Stomach smooth muscle (tissue), 2 donors: ENCODE results near the gene POU2AF1.

ENCODE experiments used
- H3K27ac ChIP-seq: one replicate; pipeline ENCODE4 v1.7.0; 2013; ENCODE audit warnings: mild to moderate bottlenecking, low read length, inconsistent platforms
- H3K27me3 ChIP-seq, 2 donors: one replicate each; pipeline ENCODE4 v1.7.0; 2013; ENCODE audit warnings: low read length in 2 of 2; ENCODE audit not compliant: insufficient read depth in 2 of 2, control insufficient read depth in 1 of 2
- H3K36me3 ChIP-seq, 2 donors: one replicate each; pipeline ENCODE4 v1.7.0; 2013; ENCODE audit warnings: low read length in 2 of 2; ENCODE audit not compliant: control insufficient read depth in 2 of 2, insufficient read depth in 2 of 2
- H3K4me1 ChIP-seq: one replicate; pipeline ENCODE4 v1.7.0; 2013; ENCODE audit warnings: low read length; ENCODE audit not compliant: control insufficient read depth, insufficient read depth
- H3K4me3 ChIP-seq, 2 donors: one replicate each; pipeline ENCODE4 v1.7.0; 2013; ENCODE audit warnings: low read length in 2 of 2
- H3K9ac ChIP-seq, 2 donors: one replicate each; pipeline ENCODE4 v1.7.0; 2013; ENCODE audit warnings: low read length in 2 of 2, mild to moderate bottlenecking in 1 of 2
- H3K9me3 ChIP-seq, 2 donors: one replicate each; pipeline ENCODE4 v1.7.0; 2013; ENCODE audit warnings: low read length in 2 of 2; ENCODE audit not compliant: control insufficient read depth in 2 of 2
- donor health status: healthy.
- donor health status: Pancreatic carcinoma.

POU2AF1 gene

DNA sequence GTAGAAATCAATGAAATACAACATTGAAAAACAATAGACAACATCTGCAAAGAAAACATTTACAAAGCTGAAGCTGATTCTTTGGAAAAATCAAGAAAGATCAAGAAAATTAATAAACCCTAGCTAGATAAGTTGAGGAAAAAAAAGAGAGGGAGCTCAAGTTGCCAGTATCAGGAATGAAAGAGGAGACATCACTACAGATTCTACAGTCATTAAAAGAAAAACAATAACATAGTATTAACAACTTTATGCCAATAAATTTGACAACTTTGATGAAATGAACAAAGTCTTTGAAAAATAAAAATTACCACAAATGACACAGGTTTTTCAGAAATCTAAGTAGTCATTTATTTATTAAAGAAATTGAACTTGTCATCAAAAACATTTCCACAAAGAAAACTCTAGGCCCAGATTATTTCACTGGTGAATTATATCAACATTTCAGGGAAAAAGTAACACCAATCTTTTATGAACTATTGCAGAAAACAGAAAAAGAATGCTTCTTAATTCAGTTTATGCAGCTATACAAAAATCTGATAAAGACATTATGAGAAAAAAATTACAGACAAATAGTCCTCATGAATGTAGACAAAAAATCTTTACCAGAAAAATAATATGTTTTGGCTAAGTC is 39.2 kb downstream of the POU2AF1 start:
- Histone ChIP-seq H3K36me3 (no peaks in the 10 kb centered on the region), H3K27ac (no peak overlapping the region), H3K9ac (no peak overlapping the region), H3K27me3 (no peaks in the 10 kb centered on the region), H3K4me3 (no peak overlapping the region), H3K9me3 (no peaks in the 10 kb centered on the region), H3K4me1 (peaks cover under 1% of the 10 kb centered on the region)

DNA sequence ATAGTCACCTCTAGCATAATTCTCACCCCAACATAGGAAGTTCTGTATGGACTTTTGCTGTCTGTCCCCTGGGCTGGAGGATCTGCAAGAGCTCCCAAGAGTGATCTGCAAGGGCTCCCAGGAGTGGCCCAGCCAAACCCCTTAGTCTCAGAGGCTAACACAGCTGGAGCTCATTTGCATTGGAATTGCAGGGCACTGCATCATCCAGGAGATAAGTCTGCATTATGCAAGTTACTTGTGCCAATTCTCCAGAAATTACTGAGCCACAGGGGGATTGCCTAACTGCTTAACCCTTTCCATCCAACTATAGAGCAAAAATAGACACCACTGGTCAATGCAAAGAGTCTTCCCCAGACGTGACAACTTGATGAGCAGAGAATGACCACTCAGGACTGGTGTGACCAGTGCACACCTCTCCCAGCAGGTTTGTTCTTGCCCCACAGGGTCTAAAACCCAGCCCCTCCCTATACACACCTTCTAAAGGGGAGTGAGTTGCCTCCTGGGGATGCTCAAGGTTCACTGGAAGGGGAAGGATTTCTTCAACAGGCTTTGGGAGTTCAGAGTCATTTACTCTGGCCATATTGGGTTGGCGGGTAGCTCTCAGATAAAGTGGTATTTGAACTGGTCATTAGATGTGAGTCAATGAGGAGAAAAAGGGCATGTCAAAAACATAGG is 42.4 kb downstream of the POU2AF1 start:
- no peak overlapping the region for H3K4me3 ChIP-seq
- H3K4me1 ChIP-seq = peaks cover 11% of the 10 kb centered on the region
- H3K36me3 ChIP-seq = no peaks in the 10 kb centered on the region
- H3K27me3 ChIP-seq = no peaks in the 10 kb centered on the region
- H3K27ac ChIP-seq = no peak overlapping the region
- no peaks in the 10 kb centered on the region for H3K9me3 ChIP-seq
- no peak overlapping the region for H3K9ac ChIP-seq

DNA sequence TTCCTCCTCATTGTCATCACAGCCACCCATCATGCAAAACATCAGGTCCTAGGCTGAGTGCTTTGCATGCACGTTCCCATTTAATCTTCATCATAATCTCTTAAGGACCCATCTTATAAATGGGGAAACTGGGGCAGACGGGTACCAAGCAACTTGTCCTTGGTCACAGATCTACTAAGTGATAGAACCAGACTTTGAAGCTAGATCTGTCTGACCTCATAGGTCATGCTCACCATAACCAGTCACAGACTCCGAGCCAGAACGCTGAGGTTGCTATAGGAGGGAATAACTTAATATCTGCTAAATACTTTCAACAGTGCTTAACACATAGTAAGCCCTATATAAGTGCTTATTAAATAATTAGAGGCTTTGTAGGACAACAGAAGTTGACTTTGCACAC is 43.0 kb downstream of the POU2AF1 start:
- no peak overlapping the region for H3K4me3 ChIP-seq
- H3K9ac ChIP-seq = no peak overlapping the region
- peaks cover 16% of the 10 kb centered on the region for H3K4me1 ChIP-seq
- no peaks in the 10 kb centered on the region for H3K36me3 ChIP-seq
- no peak overlapping the region for H3K27ac ChIP-seq
- H3K9me3 ChIP-seq = no peaks in the 10 kb centered on the region
- no peaks in the 10 kb centered on the region for H3K27me3 ChIP-seq

DNA sequence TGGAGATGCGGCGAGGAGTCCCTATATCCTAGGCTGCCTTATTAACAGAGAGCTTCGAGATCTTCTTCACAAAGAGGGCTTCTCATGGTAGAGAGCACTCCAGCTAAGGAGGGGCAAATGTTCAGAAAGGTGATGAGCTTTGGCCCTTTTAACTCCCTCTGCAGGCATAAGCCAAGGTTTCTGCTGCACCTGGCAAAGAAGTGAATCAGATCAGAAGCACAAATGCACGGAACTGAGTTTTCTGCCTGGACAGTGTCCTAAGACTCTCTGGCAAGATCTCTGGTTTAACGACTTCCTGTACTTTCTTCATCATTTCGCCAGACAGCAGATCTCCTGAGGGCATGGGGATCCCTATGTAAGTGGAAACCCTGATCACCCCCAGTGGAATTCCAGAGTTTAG is 43.5 kb downstream of the POU2AF1 start:
- no peaks in the 10 kb centered on the region for H3K9me3 ChIP-seq
- no peak overlapping the region for H3K27ac ChIP-seq
- H3K9ac ChIP-seq = no peak overlapping the region
- H3K4me1 ChIP-seq = peaks cover 20% of the 10 kb centered on the region
- H3K36me3 ChIP-seq = no peaks in the 10 kb centered on the region
- H3K27me3 ChIP-seq = no peaks in the 10 kb centered on the region
- H3K4me3 ChIP-seq = no peak overlapping the region

DNA sequence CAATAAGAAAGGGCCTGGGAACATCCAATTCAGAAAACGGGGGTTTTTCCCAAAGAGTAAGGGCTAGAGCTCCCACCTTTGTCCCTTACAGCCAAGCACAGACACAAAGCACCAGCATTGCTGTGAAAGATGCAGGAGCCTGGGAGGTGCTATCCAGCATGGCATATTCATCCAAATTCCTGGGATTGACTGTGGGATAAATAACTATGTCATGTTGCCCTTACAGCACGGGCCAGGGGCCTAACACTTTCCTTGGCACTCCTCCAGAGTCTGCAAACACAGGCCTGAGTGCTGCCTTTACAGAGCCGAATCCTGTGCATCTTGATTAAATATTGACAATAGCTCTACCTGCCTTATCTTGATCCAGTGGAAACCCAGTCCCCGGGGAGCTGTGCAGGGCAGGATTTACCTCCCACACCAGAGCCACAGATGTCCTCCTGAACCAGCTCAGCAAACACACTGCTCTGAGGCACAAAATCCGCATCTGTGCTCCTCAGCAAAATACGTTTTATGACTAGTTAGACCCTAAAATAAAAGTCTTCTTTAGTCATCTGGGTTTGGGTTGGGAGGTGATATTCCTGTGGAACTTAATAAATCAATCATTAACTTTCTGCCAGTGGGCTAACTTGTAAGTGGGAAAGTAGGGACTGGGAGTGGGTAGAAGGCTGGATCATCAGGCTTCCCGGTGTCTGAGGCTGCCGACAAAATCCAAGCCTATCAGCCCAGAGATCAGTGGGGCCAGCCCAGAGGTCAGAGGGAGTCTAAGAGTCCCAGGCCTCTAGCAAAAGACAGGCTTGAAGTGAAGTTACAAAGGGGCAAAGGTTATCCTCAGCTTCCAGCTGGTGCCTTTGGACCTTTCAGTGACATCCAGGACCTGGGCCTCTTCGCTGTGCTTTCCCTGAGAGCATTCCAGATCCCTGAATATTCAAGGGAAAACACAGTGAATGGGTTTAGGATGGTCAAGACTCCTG is 44.3 kb downstream of the POU2AF1 start:
- no peaks in the 10 kb centered on the region for H3K27me3 ChIP-seq
- no peaks in the 10 kb centered on the region for H3K36me3 ChIP-seq
- peaks cover 27% of the 10 kb centered on the region for H3K4me1 ChIP-seq
- H3K4me3 ChIP-seq = no peak overlapping the region
- H3K9me3 ChIP-seq = no peaks in the 10 kb centered on the region
- H3K27ac ChIP-seq = no peak overlapping the region
- no peak overlapping the region for H3K9ac ChIP-seq

DNA sequence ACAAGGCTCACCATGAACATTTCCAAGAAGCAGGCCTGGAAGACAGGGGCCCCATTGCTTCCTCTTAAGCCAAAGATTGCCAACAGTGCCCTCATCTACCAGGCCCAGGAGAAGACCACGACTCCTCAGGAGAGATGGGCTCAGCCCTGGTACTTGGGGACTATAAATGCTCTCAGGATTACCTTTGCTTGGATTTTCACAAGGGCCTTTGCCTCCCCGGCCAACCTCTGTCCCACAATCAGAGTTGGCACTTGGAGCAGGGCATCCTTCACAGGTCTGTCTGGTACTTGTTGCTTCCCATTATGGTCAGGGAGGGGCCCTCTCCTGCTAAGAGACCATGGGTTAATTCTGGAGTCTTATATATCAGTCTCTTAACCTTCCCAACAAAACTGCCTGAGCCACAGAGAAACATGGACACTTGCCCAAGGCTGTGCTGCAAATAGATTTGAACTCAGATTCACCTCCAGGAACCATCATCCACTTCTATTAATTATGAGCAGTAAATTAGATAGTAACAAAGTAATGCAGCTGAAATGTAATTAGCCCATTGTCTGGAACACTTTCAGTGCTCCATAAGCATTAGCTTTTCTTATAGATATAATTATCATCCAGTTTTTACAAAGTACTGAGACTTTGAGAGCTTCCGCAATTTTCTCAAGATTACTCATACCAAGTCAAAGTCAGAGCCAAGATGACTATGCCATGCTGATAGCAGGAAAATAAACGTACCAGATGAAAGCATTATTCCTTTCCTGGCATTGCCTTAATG is 47.2 kb downstream of the POU2AF1 start:
- Histone ChIP-seq H3K9ac (no peak overlapping the region), H3K4me1 (peaks cover 32% of the 10 kb centered on the region), H3K27ac (peak overlapping the region; percentile 31), H3K36me3 (no peaks in the 10 kb centered on the region), H3K4me3 (no peak overlapping the region), H3K9me3 (no peaks in the 10 kb centered on the region), H3K27me3 (no peaks in the 10 kb centered on the region)

DNA sequence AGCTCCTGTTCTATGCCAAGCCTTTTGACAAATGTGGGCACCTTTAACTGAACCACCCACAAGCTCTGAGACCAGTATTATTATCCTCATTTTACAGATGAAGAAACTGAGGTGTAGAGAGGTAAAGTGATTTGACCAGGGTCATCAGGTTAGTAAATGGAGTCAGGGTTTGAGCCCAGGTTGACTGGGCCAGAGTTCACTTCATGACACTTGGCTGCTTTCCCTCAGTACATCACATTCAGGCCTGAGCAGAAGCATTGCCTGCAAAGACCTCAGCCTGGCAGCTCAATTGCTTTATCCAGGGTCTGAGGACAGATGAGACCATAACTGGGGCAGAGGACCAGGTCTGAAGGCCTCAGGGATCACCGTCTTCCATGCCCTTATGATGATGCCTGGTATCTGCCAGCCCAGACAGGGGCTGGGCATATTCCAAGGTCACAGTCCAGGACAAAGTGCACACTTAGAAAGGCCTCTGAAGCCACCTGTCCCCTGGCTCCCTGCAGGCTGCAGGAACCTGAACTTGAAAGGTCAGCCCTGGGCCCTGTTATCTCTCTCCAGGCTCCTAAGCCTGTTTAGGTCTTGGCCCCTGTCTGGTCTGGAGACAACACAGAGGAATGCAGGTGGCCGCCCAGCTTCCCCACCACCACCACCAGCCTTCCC is 48.7 kb downstream of the POU2AF1 start:
- no peaks in the 10 kb centered on the region for H3K9me3 ChIP-seq
- peaks cover 32% of the 10 kb centered on the region for H3K4me1 ChIP-seq
- H3K27ac ChIP-seq = no peak overlapping the region
- no peaks in the 10 kb centered on the region for H3K36me3 ChIP-seq
- H3K27me3 ChIP-seq = no peaks in the 10 kb centered on the region
- no peak overlapping the region for H3K9ac ChIP-seq
- H3K4me3 ChIP-seq = no peak overlapping the region

DNA sequence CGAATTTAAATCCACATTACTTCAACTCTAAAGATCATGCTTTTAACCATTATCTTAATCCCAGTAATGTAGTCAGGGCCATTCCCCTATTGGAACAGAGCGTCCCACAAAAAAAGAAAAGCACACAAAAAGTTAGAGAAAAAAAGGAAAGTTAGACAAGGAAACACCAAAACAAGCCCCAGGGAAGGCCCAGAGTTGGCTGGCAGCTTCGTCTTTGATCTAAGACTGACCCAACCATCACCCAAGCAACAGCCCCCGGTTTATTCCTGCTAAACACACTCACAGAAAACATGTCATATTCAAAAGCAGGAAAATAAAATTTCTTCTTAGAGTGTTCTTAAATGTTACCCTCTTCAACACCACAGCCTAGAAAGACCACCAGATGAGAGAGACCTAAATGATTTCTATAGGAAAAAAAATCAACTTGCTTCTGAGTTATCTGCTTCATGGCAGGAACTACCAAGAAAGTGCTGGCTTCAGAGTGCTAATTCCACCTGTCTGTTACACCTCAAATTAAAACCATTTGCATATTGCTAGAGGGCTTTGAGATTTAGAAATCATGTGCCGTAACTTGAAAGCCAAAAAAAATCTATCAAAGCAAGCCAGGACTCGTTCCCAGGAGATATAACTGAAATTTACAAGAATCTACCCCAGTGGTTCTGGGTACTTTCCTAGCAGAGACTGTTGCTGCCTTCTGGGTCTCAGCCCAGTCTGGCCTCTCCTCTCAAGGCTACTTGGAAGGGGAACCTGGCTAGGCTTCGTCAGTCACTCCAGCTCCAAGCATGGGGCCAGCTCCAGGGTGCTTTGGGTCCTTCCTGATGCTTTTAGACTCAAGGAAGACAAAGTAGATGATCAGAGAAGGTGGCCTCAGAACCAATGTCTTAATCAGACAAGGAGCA is 49.5 kb downstream of the POU2AF1 start:
- Histone ChIP-seq H3K4me1 (peaks cover 30% of the 10 kb centered on the region), H3K9ac (no peak overlapping the region), H3K27me3 (no peaks in the 10 kb centered on the region), H3K4me3 (no peak overlapping the region), H3K9me3 (no peaks in the 10 kb centered on the region), H3K36me3 (no peaks in the 10 kb centered on the region), H3K27ac (no peak overlapping the region)

DNA sequence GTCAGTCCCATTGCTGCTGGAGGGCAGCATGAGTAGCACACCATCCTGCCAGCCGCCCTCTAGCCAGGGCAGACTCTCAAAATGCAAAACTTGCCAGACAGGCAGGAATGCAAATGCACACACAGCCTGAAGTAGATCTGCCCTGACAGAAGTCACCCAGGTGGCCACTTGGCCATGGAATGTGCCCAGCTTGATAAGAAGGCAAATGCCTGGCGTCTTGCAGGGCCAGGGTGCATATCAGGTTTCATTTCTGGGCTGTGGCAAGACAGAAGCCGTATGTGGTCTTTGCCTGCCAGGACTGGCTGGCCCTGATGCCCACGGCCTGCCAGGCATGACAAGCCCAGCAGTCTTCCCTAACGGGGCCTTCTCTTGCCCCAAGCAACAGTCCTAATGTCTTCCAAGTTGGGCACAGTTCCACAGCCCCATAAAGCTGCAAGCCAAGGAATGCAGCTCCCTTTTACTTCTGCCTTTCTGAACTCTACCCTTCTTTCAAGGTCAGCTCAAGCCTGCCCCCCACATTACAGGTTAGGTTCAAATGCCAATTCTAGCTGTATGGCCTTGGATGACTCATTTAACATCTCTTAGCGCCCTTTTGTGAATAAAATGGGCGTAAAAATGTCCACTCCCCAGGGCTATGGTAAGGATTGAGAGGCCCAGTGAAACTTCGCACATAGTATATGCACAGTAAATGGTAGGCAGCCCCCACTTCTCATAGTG is 51.0 kb downstream of the POU2AF1 start:
- Histone ChIP-seq H3K27me3 (no peaks in the 10 kb centered on the region), H3K9ac (no peak overlapping the region), H3K9me3 (no peaks in the 10 kb centered on the region), H3K4me1 (peaks cover 28% of the 10 kb centered on the region), H3K4me3 (no peak overlapping the region), H3K36me3 (no peaks in the 10 kb centered on the region), H3K27ac (no peak overlapping the region)
